GM12801 (cell line): Measurements from ENCODE around the gene RRAGD.

Experiments used
- TF ChIP-seq, protein P1 (sequence below): IDR thresholded peaks from one replicate; pipeline ENCODE4 v1.5.1; 2011; ENCODE audit warnings: control low read depth; ENCODE audit not compliant: insufficient read length; ENCODE audit errors: extremely low read depth

RRAGD gene

DNA sequence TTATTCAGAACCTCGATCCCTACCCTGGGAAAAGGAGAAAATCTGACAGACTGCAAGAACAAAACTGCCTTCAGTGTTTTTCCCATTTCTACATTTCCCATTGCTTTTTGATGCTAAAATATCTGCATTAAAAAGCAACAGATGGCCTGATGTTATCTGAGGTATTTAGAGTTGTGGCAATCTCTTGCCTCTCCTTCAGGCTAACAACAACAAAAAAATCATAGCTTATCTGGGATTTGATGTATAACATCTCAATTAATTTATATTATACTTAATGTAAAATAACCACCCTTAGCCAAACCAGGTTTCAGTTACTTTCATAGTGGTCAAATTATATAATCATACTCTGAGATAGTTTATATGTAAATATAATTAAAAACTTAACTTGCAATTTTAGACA lies 81.2 kb downstream of the RRAGD start:
- TF ChIP-seq, protein P1, sequence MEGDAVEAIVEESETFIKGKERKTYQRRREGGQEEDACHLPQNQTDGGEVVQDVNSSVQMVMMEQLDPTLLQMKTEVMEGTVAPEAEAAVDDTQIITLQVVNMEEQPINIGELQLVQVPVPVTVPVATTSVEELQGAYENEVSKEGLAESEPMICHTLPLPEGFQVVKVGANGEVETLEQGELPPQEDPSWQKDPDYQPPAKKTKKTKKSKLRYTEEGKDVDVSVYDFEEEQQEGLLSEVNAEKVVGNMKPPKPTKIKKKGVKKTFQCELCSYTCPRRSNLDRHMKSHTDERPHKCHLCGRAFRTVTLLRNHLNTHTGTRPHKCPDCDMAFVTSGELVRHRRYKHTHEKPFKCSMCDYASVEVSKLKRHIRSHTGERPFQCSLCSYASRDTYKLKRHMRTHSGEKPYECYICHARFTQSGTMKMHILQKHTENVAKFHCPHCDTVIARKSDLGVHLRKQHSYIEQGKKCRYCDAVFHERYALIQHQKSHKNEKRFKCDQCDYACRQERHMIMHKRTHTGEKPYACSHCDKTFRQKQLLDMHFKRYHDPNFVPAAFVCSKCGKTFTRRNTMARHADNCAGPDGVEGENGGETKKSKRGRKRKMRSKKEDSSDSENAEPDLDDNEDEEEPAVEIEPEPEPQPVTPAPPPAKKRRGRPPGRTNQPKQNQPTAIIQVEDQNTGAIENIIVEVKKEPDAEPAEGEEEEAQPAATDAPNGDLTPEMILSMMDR: no peak

DNA sequence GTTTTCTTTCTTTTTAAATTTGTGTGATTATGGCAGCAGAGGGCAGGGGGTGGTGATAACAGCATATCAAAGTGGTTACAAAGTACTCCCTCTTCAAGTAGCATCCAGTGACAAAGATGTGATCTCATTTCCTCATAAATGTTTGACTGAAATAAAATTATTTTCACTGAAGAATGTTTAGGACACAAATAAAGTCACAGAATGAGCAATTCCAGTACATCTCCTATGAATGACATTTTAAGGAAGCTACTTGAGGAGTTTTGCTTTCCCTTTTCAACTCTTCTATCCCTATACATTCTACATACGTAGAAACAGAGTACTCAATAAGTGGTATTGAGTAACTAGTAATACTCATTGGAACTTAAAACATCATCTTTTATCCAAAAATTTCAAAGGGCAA lies 83.1 kb downstream of the RRAGD start:
- TF ChIP-seq, protein P1: no peak

DNA sequence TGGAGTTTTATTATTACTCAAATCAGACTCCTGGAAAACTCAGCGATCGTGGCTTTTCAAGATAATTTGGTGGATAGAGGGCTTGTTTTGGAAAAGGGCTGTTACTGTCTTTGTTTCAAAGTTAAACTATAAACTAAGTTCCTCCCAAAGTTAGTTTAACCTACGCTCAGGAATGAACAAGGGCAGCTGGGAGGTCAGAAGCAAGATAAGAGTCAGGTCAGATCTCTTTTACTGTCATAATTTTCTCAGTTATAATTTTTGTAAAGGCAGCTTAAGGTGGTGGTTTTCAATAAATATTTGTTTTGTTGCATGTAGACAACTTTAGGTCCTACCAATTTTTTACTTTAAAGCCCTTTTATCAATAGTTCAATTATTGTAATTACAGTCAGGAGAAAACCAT lies 87.8 kb downstream of the RRAGD start:
- TF ChIP-seq, protein P1: no peak

DNA sequence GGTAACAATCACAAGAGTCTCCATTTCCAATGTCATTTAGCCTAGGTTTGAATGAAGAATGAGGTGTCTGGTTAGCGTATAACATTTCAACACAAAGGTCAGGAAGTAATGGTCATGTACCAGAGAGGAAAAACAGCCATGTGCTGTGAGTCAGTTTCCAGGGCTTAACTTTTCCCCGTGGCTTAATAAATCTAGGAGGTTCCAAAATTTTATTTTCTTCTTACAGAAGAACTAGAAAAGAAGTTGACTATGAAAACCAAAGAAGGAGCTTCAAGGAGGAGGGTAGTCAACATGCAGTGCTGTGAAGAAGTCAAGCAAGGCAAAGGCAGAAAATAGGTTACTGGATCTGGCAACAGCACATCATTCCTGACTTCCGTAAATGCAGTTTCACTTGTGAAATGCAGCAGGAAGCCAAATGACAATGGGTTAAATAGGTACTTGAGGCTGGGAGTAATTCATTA lies 88.5 kb downstream of the RRAGD start:
- TF ChIP-seq, protein P1: no peak

DNA sequence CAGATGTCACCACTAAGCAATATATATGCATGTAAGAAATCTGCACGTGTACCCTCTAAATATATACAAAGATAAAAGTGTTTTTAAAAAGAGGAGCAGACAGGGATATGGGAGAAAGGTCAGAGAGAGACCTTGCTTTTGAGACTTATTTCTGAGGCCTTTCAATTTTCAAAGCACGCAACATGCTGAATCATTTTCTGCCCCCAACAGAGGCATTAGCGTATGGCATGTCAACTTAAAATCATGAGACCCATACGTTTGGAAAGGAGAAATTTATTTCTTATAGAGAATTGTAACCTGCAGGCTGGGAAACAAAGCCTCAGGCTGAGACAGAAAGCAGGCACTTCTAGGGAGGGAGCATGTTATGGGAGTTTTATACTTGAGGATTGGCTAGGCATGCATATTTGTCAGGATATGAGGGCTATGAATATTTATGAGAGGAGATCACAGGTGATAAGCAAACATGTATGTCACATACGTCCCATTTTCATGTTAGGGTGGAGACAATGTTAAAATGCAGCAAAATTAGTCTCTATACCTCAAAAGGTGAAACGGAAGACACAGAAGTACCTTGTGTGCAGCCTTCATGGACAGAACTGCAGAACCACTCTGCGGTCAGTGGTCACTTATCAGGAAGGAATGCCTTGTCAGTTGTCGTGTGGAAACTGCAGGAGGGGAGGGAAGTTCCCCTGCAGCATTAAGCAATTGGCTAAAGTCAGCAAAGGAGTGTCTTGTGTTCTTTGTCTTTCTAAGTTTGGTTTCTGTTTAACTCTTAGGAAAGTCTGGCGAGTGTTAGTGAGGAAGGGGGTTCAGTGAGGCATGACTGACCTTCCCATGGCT lies 90.7 kb downstream of the RRAGD start:
- TF ChIP-seq, protein P1: no peak

DNA sequence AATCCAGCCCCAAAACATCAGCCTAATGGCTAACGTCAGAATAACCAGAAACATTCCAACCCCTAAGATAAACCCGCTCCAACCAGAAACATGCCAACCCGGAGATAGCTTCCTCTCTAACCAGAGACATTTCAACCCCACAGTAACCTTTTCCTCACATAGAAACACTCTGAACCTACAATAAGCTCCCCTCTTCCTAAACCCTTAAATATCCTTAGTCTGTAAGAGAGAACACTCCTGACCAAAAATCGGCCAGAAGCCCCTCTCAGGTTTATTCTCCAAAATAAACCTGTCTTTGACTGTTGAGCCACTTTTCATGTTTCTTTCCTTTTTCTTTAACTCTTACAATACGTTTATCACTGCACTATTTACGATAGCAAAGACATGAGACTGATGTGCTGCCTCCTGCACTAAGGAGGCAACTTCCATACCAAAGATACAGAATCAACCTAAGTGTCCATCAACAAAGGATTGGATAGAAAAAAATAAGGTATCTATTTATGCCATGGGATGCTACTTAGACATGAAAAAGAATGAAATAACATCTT lies 92.0 kb downstream of the RRAGD start:
- TF ChIP-seq, protein P1: no peak

DNA sequence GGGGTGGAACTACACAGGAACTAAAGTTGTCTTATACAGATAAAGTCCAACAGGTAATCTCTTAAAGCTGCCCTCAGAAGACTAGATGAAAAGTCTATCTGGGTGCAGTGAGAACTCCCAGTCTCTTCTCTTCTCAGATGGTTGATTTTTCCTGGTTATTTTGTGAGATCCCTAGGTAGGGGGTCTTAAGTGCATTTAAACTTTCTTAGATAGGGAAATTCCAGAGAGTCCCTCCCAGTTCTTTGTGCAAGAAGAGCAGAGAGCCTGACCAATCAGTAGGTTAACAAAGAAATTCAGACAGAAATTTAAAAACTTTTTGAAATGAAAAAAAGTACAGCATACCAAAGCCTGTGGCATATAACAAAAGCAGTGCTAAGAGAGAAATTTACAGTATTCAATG lies 95.0 kb downstream of the RRAGD start:
- TF ChIP-seq, protein P1: no peak
